Astrocyte (in vitro differentiated cells and primary cell): ENCODE results near the gene PROSER2. TPM values are rescaled to one million over a fixed set of nuclear protein-coding genes. Genes with fewer than 3 reads are reported as not detected.

Experiments
- DNase-seq: peaks from one replicate; pipeline ENCODE4 v3.0.0-alpha.2; 2010; ENCODE audit warnings: low read depth
- FAIRE-seq: peaks from 2 replicates; lab custom pipeline; 2011; peaks lifted over from hg19 to GRCh38; lab: Jason Lieb, UNC
- H2AFZ ChIP-seq: 2 replicates; pipeline ENCODE4 v1.6.0; 2012; ENCODE audit warnings: low read depth, low read length, inconsistent platforms
- H3K27ac ChIP-seq: 2 replicates; pipeline ENCODE4 v1.5.1; 2011; ENCODE audit warnings: low read depth, low read length, inconsistent platforms
- H3K27me3 ChIP-seq: 2 replicates; pipeline ENCODE4 v1.6.0; 2011; ENCODE audit warnings: low read length, inconsistent platforms; ENCODE audit not compliant: insufficient read depth
- H3K36me3 ChIP-seq: 2 replicates; pipeline ENCODE4 v1.5.1; 2011; ENCODE audit warnings: low read length, inconsistent platforms; ENCODE audit not compliant: insufficient read depth
- H3K4me1 ChIP-seq: 2 replicates; pipeline ENCODE4 v1.5.1; 2011; ENCODE audit warnings: low read length, inconsistent platforms; ENCODE audit not compliant: insufficient read depth
- H3K4me2 ChIP-seq: 2 replicates; pipeline ENCODE4 v1.6.0; 2012; ENCODE audit warnings: low read length, inconsistent platforms
- H3K4me3 ChIP-seq: 2 replicates; pipeline ENCODE4 v1.5.1; 2011; ENCODE audit warnings: low read depth, mild to moderate bottlenecking, low read length, inconsistent platforms; ENCODE audit not compliant: insufficient read depth
- H3K79me2 ChIP-seq: 2 replicates; pipeline ENCODE4 v1.6.0; 2012; ENCODE audit warnings: mild to moderate bottlenecking, low read length, inconsistent platforms; ENCODE audit not compliant: insufficient read depth
- H3K9ac ChIP-seq: 2 replicates; pipeline ENCODE4 v1.6.0; 2012; ENCODE audit warnings: mild to moderate bottlenecking, low read length, inconsistent platforms
- H3K9me3 ChIP-seq: 2 replicates; pipeline ENCODE4 v1.5.1; 2012; ENCODE audit warnings: low read depth, mild to moderate bottlenecking, low read length, inconsistent platforms; ENCODE audit not compliant: insufficient read depth
- H4K20me1 ChIP-seq: 2 replicates; pipeline ENCODE4 v1.6.0; 2012; ENCODE audit warnings: low read length, inconsistent platforms; ENCODE audit not compliant: insufficient read depth
- H3K27ac Mint-ChIP-seq: one replicate; pipeline ENCODE4 v1.8.0; 2021; ENCODE audit warnings: mild to moderate bottlenecking, mixed read lengths; ENCODE audit not compliant: unreplicated experiment
- H3K27me3 Mint-ChIP-seq: one replicate; pipeline ENCODE4 v1.8.0; 2021; ENCODE audit warnings: low read depth, mixed read lengths; ENCODE audit not compliant: unreplicated experiment
- H3K36me3 Mint-ChIP-seq: one replicate; pipeline ENCODE4 v1.8.0; 2021; ENCODE audit warnings: low read depth, mixed read lengths; ENCODE audit not compliant: unreplicated experiment
- H3K4me1 Mint-ChIP-seq: one replicate; pipeline ENCODE4 v1.8.0; 2021; ENCODE audit warnings: low read depth, mixed read lengths; ENCODE audit not compliant: unreplicated experiment
- H3K4me3 Mint-ChIP-seq: one replicate; pipeline ENCODE4 v1.8.0; 2021; ENCODE audit warnings: mild to moderate bottlenecking, moderate library complexity, mixed read lengths; ENCODE audit not compliant: unreplicated experiment
- H3K9me3 Mint-ChIP-seq: one replicate; pipeline ENCODE4 v1.8.0; 2021; ENCODE audit warnings: mild to moderate bottlenecking, mixed read lengths; ENCODE audit not compliant: unreplicated experiment
- CTCF ChIP-seq: IDR thresholded peaks from 2 replicates; pipeline ENCODE4 v1.5.1; 2011; ENCODE audit warnings: low read depth, mild to moderate bottlenecking, inconsistent platforms, low read length, moderate library complexity; ENCODE audit not compliant: insufficient read depth
- EZH2 ChIP-seq: IDR thresholded peaks from 2 replicates; pipeline ENCODE4 v1.6.1; 2012; ENCODE audit warnings: mild to moderate bottlenecking, low read length, inconsistent platforms; ENCODE audit not compliant: insufficient read depth
- total RNA-seq: library from RNA; stranded (reverse); gene quantifications from 2 replicates; pipeline ENCODE4 v1.2.1, GENCODE V29; 2021

Gene PROSER2
- total RNA-seq, 1 donor from 2014 or later: 12.1 TPM

- no peak overlapping the region for H3K9ac ChIP-seq
- no peaks in the 10 kb centered on the region for H3K27me3 ChIP-seq
- no peak for TF ChIP-seq EZH2
- TF ChIP-seq CTCF: no peak
- no peaks in the 10 kb centered on the region for H3K27me3 Mint-ChIP-seq
- no peaks in the 10 kb centered on the region for H3K36me3 Mint-ChIP-seq
- no peaks in the 10 kb centered on the region for H4K20me1 ChIP-seq
- no peaks in the 10 kb centered on the region for H3K36me3 ChIP-seq
- no peak overlapping the region for H3K4me3 Mint-ChIP-seq
- no peak for FAIRE-seq
- H3K9me3 ChIP-seq: no peaks in the 10 kb centered on the region
- H3K79me2 ChIP-seq: no peaks in the 10 kb centered on the region
- peaks cover 4% of the 10 kb centered on the region for H3K4me1 Mint-ChIP-seq
- H3K4me2 ChIP-seq: no peak overlapping the region
- H3K27ac Mint-ChIP-seq: peak overlapping the region; percentile 14
- DNase-seq: no peak
- H3K27ac ChIP-seq: no peak overlapping the region
- H3K9me3 Mint-ChIP-seq: no peaks in the 10 kb centered on the region
- peak overlapping the region; percentile 71 for H2AFZ ChIP-seq
- H3K4me1 ChIP-seq: peaks cover 6% of the 10 kb centered on the region
- H3K4me3 ChIP-seq: no peak overlapping the region
These were observed 24.1 kb upstream of the PROSER2 start for GRCh38 chr10:11798845-11799735.

DNA sequence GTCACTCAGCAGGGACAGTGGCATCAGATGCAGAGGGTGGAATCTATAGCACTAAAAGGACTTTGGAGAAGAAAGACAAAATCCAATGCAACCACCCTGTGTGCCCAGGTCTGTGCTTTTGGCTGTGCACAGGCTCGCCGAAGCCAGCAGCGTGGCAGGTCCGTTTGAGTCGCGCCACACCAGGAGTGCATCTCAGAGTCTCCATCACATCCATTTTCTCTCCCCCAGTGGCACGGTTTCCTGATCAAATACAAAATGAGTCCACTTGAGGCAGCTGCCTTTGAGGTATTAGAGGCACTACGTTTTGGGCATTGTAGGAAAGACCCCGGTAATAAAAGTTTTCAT lies 23.4 kb upstream of the PROSER2 start:
- DNase-seq (no peak), FAIRE-seq (no peak)
- no peak overlapping the region for H3K4me3 Mint-ChIP-seq
- no peaks in the 10 kb centered on the region for H3K36me3 Mint-ChIP-seq
- Histone ChIP-seq H4K20me1 (no peaks in the 10 kb centered on the region), H3K9ac (no peak overlapping the region), H3K27ac (no peak overlapping the region), H3K9me3 (no peaks in the 10 kb centered on the region), H3K36me3 (no peaks in the 10 kb centered on the region), H3K27me3 (no peaks in the 10 kb centered on the region), H3K4me1 (peaks cover under 1% of the 10 kb centered on the region), H2AFZ (no peak overlapping the region), H3K4me2 (no peak overlapping the region), H3K79me2 (no peaks in the 10 kb centered on the region), H3K4me3 (no peak overlapping the region)
- H3K27me3 Mint-ChIP-seq: no peaks in the 10 kb centered on the region
- H3K4me1 Mint-ChIP-seq: peaks cover 3% of the 10 kb centered on the region
- no peaks in the 10 kb centered on the region for H3K9me3 Mint-ChIP-seq
- TF ChIP-seq CTCF (no peak), EZH2 (no peak)
- no peak overlapping the region for H3K27ac Mint-ChIP-seq

DNA sequence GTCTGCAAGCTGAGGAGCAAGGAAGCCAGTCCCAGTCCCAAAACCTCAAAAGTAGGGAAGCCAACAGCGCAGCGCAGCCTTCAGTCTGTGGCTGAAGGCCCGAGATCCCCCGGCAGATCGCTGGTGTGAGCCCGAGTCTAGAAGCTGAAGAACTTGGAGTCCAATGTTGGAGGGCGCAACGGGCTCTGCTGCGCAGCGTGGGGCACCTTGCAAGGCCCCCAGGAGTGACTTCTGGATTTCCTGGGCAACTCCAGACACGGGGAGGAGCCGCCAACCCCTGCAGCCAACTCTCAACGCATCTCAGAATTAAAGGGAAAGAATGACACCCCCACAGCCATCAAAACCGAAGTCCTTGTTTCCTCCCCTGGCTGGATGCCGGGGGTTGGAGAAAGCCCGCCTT lies 18.8 kb upstream of the PROSER2 start:
- H3K4me1 Mint-ChIP-seq: no peaks in the 10 kb centered on the region
- H2AFZ ChIP-seq: no peak overlapping the region
- no peaks in the 10 kb centered on the region for H3K36me3 Mint-ChIP-seq
- no peaks in the 10 kb centered on the region for H3K4me1 ChIP-seq
- no peaks in the 10 kb centered on the region for H3K27me3 ChIP-seq
- FAIRE-seq (no peak), DNase-seq (no peak)
- H3K9ac ChIP-seq: no peak overlapping the region
- no peaks in the 10 kb centered on the region for H3K9me3 Mint-ChIP-seq
- no peak overlapping the region for H3K4me3 ChIP-seq
- no peaks in the 10 kb centered on the region for H4K20me1 ChIP-seq
- TF ChIP-seq EZH2 (no peak), CTCF (no peak)
- no peaks in the 10 kb centered on the region for H3K9me3 ChIP-seq
- H3K27ac Mint-ChIP-seq: no peak overlapping the region
- no peaks in the 10 kb centered on the region for H3K36me3 ChIP-seq
- H3K27ac ChIP-seq: no peak overlapping the region
- no peak overlapping the region for H3K4me2 ChIP-seq
- no peaks in the 10 kb centered on the region for H3K79me2 ChIP-seq
- H3K27me3 Mint-ChIP-seq: peaks cover 4% of the 10 kb centered on the region
- H3K4me3 Mint-ChIP-seq: no peak overlapping the region
